Adrenal gland (tissue), 5 donors: ENCODE data around the gene SCARB1.

Experiments used
- POLR2A ChIP-seq, 2 donors: fragments of 450-650 bp; IDR thresholded peaks; one replicate each; pipeline ENCODE4 v1.6.1; 2017; ENCODE audit warnings: antibody characterized with exemption in 2 of 2, mild to moderate bottlenecking in 2 of 2, moderate library complexity in 1 of 2
- TF ChIP-seq, protein P1 (sequence below), 6 experiments: fragments of 450-650 bp in 4 of 6; fragments of 200-600 bp in 2 of 6; sonication (generic) in 1 of 6; IDR thresholded peaks; 1 replicate in 5 of 6; 2 replicates in 1 of 6; pipeline versions ENCODE4 v1.5.1 to v1.8.0; 2016 to 2021; ENCODE audit warnings: antibody characterized with exemption in 6 of 6, mild to moderate bottlenecking in 2 of 6, moderate library complexity in 1 of 6
- donor health status: DM: no; HTN: no; CAD: no.

DNA sequence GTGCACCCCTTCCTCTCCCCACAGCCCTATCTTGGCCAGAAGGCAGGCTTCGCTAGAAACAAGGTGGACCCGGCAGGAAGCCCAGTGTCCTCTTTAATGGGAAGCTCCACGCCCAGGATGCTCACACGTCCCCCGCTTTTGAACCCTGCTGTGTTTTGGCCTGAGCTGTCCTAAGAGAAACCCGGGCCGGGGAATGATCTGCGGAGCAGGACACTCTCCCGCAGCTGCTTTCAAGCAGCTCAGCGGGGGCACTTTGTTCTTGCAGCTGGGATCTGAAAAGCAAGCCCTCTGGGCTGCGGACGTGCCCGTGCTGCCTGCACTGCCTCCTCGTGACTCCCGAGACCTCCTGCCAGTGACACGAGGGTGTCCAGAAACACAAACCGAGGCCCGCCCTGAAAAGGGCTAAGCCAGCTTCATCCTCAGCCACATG is 30.0 kb downstream of the SCARB1 start:
- TF ChIP-seq, protein P1, sequence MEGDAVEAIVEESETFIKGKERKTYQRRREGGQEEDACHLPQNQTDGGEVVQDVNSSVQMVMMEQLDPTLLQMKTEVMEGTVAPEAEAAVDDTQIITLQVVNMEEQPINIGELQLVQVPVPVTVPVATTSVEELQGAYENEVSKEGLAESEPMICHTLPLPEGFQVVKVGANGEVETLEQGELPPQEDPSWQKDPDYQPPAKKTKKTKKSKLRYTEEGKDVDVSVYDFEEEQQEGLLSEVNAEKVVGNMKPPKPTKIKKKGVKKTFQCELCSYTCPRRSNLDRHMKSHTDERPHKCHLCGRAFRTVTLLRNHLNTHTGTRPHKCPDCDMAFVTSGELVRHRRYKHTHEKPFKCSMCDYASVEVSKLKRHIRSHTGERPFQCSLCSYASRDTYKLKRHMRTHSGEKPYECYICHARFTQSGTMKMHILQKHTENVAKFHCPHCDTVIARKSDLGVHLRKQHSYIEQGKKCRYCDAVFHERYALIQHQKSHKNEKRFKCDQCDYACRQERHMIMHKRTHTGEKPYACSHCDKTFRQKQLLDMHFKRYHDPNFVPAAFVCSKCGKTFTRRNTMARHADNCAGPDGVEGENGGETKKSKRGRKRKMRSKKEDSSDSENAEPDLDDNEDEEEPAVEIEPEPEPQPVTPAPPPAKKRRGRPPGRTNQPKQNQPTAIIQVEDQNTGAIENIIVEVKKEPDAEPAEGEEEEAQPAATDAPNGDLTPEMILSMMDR (IDR thresholded peaks at IDR 0.05) = no peak
- peak in 1 of 2 donors; percentile 60 for TF ChIP-seq POLR2A (IDR thresholded peaks at IDR 0.05)
